GM21423 (cell line): ENCODE measurements around the gene IQGAP3.

Experiments used
- ATAC-seq: cut with Tn5 transposase; IDR thresholded peaks from one replicate; pipeline ENCODE4 v1.9.1; 2021; ENCODE audit warnings: mild to moderate bottlenecking, moderate library complexity; ENCODE audit not compliant: unreplicated experiment

Gene IQGAP3

DNA sequence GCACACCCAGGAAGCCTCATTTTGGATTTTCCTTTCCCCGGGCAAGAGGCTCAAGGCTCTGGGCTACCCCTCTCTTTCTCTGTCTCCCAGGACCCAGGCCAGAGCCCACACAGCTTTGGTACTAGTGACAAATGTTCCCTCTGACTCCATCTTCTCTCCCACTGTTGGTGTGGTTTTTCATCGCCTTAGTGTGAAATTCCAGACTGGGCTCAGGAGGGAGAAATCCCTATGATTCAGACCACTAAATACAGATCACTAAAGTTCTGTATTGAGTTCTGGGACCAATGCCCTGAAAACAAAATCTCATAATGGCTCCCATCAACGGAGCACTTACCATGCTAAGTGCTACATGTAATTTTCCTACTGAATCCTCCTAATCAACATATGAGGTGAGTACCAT lies 26.1 kb downstream of the IQGAP3 start:
- ATAC-seq: no peak

DNA sequence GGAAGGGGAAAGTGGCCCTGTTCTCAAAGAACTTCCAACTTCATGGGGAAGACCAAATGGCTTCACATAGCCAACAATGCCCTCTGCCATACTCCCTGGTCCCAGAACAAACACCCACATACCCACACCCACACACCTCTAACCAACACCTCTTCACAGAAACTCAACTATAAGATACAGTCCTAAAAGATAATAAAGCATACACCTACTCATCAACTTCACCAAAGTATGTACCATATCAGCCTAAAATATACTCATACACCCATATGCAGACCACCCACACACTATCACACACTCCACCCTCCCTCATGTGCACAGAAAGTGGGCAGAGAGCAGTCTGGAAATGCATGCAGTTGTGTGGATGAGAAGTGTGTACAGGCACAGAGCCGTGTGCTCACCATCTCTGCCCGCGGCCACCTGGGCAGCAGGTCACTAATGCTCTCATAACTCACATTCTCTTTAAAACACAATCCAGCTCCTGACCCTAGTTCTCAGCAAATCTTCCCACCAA lies 27.7 kb downstream of the IQGAP3 start:
- no peak for ATAC-seq

DNA sequence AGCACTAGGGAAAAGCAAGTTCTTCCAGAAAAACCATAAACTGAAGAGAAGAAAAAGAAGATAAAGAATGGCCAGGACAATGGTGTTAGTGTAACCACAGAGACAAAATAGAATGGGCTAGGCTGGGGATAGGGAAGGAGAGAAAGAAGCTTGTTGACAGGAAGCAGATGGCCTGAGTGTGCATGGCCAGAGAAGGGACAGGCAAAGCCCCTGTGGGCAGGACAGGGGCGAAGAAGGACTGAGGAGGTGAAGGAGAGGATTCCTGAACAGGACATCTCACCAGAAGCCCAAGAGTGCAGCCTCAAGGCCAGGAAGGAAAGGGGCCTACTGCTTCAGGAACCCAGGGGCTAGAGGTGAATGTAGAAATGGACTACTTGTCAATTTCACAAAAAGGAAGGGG lies 29.3 kb downstream of the IQGAP3 start:
- no peak for ATAC-seq

DNA sequence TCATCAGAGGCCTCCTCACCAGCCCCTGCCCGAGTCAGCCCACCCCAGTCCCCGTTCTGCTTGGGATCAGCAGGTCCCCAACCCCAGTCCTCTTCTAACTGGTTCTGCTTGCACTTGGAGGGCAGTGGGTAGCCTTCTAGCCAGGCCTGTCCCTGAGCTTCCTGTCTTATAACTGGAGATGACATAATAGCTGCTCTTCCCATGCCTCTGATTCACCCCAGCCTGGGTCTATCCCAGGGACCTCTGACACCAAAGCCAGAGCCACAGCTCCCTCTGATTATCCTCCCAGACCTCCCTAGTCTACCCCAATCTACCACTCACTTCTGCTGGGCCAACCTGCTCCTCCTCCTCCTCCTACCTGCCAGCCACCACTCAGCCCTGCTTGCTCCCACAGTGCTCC lies 31.4 kb downstream of the IQGAP3 start:
- no peak for ATAC-seq

DNA sequence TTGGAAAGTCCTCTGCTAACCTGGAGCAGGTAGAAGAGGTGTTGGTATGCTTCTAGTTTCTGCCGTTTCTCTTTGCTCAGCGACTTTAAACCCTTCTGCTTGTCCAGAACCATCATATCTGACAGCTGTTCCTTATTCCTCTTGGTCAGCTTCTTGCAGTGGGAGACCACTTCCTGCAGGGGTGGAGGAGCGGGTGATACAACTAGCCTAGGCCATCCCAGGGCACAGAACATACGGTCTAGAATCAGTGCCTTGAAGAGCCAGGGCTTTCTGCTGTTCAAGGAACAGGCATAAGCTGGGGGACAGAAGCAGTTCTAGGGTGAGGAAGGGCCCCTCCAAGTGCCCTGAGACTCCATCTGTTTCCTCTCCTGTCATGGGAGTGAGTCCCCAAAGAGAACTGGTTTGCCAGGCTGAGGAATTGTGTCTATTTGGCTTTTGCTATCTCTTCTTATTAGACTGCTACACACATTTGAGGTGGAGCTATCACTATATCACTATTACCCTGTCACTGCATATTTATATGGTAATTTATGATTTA lies 32.5 kb downstream of the IQGAP3 start:
- no peak for ATAC-seq

DNA sequence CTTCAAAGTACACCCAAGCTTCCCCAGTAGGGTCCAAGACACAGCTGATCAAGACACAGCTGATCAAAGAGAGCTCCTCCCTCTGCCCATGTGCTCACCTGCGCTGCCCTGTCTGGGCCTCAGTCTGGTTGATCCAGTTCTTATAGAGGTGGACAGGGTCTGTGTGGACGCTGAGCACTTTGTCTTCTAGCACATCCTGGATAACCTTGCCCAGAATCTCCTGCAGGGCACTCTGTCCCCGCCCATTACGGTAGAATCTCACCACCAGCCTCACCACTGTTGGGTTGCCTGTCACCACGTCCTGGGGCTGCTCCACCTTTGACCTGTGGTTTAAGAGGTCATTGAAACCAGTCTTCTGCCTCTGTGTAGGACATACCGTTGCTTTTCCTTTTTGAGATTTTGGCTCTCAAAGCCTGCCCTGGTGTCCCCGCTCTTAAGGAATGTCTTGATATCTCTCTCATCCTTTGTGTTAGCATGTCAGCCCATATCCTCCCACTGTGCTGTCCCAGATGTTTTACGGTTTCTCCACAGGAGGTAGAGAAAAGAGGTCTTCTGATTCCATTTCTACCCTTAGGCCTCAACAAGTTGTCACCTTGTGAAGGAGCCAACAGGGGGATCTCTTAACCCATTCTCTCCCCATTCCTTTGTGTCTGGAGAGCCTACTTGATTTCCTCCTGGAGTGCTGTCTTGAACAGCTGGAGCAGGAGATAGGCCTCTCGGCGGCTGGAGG lies 33.5 kb downstream of the IQGAP3 start:
- ATAC-seq: no peak

DNA sequence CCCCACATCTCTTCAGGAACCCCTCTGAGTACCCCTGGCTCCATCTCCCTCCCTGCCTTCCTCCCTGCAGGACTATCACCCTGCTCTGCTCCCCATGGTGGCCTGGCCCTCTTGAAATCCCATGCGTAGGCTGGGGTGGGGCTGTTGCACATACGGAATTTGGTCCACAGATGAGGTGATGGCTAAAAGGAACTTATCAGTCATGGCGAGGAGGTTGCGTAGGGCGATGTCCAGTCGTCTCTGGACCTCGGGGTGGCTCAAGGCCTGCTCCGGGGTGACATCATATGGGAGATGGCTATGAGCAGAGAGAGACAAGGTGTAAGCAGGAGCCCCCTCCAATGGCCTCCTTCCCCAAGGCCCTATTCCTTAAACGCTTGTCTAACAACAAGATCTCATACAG lies 35.3 kb downstream of the IQGAP3 start:
- no peak for ATAC-seq

DNA sequence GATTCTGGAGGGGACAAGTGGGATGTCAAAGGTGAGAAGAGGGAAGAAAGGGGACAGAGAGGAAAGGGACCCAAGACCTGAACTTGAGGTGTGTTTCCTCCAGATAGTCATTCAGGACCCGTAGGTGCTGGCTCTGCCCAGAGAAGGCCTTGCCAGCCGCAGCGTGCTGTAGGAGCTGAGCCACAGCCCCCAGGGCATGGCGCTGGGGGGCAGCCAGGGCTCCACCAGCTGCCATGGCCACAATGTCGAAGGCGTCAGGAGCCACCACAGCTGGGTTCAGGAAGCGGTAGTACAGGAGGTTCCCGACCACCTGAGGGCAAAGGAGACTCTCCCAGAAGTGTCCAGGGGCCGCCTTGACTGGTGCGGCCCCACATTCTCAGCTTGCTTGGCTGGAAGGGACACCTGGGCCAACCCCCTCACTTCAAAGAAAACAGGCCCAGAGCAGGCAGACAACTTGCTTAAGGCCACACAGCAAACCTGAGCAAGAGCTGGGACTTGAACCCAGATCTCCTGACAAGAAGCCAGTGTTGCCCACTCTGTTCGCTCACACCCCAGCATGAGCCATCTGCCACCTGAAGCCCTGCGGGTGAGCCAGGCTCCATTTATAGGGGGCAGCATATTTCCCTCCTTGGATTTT lies 37.8 kb downstream of the IQGAP3 start:
- no peak for ATAC-seq

DNA sequence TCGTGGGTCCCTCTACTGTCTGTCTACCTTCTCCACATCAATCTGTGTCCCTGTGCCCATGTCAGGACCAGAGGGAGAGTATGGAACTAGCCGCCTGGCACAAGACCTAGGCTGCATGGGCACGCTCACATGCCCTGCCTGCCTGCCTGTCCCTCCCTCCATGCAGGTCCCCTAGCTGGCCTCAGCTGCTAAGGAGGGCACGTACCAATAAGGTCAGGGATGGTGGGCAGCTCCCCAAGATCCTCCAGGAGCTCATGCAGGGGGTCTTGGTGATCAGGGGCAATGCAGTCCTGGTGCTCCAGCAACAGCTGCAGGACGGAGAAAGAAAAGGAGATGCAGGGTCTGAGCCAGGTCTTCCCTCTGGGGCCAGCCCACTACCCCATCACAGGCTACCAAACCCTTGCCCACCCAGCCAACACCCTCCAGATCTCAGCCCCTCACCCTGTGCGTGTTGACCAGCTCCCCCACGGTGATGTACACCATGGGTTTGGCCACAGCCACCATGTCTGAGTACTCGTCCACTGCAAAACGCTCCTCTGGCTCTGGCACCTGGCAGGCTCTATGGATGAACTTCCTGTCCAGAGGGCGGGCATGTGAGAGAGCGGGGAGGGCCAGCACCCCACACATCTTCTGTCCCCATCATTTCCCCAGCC lies 38.7 kb downstream of the IQGAP3 start:
- ATAC-seq: no peak

DNA sequence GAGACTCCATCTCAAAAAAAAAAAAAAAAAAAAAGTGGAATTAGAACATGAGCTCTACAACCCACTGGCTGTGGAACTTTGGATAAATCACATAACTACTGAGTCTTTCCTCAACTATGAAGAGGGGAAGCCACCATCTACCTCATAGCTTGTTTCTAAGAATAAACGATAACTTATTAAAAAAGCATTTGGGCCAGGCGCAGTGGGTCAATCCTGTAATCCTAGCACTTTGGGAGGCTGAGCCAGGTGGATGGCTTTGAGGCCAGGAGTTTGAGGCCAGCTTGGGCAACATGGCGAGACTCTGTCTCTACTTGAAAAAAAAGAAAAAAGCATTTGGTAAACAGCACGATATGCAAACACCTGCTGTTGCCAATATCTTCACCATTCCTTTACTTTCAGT lies 40.0 kb downstream of the IQGAP3 start:
- no peak for ATAC-seq

DNA sequence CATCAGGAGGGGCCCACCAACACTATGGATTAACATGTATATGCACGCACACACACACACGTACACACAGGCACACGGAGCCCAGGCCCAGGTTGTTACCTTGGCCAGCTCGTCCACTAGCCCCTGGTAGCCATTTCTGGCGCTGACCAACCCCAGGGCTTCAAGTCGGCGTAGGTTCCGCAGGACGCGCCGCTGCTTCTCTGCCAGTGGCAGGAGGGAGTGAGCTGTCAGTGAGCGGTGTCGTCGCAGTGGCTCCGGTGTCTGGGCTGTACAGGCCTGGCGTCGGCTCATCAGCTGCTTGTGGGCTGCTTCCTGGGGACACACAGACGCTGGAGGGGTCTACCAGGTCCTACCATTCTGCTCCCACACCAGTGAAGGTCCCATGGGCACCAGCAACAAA lies 42.4 kb downstream of the IQGAP3 start:
- ATAC-seq: no peak

DNA sequence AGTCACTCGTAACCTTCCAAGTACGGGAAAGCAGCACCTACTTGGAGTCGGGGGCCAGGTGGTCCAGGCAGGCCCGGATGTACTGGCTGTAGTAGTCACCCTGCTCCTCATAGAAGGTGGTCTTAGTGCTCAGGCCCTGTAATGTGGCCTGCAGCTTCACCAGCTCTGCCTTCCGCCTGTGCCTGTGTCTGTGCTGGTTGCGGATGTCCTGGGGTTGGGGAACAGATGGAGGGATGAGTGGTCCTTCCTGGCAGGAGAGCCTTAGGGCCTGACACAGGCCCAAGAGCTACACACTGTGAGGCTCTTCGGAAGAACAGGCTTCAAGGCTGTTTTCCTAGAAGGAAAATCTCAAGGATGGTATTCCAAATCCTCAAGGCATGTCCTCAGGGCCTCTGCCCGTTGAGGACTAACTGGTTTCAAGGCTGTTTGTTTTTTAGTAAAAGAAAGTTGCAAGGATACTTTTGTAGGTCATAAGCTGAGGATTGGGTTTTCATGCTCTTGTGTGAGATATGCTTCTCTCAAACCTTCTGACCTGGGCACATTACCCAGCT lies 43.4 kb downstream of the IQGAP3 start:
- ATAC-seq: no peak

DNA sequence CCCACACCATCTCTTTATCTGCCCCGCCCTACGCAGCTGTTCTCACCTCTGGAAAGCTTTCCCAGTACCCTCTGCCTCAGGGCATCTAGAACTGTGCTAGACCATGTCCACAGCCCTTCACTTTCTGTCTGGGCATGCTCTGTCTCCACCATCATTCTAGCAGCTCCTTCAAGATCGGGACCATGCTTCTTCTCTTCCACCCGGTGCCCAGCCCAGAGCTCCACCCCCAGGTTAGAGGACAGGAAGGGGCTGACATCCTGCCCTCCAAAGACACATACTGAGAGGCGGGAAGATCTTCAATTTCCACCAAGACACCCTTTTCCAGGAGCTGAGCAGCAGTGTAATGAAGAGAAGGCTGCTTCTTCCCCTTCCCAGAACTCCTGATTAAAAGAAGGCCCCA lies 44.1 kb downstream of the IQGAP3 start:
- ATAC-seq: no peak

DNA sequence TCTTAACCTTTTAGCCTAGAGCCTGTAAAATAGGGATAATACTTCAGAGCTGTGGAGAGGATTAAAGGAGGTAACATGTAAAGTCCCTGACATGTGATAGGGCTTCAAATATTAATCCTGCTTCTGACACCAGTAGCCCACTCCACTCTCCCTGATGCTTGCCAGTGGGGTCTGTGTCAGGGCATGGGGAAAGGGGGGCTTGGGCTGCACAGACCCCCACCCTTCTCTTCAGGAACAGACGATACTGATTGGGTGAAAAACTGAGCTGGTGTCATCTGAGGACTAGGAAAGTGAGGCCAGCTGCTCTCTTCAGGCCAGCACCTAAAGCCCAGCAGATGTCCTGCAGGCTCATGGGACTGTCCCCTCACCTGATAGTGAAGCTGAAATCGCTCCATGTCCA lies 44.8 kb downstream of the IQGAP3 start:
- no peak for ATAC-seq

DNA sequence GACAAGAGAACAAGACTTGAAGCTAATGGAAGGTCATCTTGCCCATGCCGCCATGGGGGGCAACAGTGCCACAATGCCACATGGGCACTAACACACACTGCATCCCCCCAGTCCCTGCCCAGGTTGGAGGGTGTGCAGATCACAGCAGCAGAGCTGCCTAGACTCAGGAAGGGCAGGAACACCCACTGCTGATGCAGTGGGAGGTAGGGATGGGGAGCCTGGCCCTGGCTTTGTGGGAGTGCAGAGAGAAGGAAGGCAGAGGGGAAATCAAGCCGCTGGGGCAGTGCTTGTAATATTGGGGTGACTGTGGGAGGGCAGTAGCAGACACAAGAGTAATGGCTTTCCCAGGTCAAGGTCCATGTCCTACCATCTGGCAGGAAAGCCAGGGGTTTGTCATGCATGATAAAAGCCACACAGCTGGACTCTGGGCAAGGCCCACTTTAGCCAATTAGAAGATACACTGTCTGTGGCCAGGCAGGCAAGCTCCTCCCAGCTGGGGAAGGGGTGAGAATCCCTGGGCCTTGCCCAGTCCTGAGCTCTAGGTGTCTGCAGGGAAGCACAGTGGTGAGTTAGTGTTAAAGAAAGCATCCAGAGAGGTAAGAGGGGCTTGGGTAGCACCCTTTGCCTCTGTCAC lies 46.4 kb downstream of the IQGAP3 start:
- no peak for ATAC-seq

DNA sequence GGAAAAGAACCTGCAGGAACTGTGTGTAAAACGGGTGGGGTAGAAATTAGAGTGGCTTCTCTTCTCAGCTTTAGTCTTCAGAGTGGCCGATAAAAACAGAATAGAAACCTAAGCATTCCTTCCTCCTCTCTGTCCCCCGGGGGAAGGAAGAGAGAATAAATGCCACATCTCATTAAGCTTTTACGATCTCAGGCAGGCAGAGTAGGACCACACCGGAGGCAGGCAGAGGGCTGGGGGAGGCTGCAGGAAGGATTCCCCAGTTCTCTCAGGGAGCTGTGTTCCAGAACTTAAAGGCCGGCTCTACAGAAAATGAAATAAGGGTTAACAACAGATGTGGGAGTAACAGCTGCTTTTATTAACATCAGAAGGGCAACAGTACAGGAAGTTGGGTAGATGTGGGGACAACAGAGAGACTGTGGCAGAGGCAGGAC lies 47.3 kb downstream of the IQGAP3 start:
- peak; percentile 8 for ATAC-seq

DNA sequence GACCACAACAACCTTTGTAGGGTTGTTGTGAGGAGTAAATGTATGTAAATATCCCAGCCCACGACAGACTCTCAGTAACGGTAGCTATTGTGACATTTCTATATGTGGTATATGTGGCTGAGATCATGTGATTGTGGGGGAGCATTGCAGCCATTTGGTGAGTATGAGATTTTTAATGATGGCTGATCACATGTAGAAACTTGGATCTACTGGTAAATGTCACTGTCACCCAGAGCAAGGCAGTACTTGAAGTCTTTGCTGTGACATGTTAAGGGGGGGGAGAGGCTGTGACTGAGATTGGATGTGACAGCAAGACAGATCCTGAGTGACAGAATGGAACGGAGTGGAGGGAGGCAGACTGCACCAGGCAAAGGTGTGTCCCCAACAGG lies 47.9 kb downstream of the IQGAP3 start:
- peak; percentile 58 for ATAC-seq

DNA sequence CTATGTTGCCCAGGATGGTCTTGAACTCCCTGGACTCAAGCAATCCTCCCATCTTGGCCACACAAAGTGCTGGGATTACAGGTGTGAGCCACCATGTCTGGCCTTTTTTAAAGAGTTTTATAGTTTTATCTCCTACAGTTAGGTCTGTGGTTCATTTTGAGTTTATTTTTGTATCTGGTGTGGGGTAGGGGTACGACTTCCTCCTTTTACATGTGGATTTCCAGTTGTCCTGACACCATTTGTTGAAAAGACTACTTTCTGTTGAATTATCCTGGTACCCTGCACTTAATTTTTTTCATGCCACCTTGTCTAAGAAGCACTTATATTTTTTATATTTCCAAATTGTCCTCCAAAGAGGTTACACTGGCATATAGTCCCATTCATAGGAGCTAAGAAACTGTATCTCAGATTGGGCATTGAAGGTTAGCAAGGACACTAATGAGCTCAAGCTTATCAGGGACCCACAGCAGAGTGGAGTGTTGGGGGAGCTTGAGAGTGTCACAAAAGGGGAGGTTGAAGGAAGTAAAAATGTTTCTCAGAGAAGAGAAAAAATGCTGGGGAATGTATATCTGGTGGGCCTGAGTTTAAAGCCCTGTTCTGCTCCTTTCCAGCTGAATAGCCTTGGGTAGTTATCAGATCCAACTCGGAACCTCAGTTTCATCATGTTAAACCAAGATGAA lies 48.4 kb downstream of the IQGAP3 start:
- ATAC-seq: peak; percentile 15

DNA sequence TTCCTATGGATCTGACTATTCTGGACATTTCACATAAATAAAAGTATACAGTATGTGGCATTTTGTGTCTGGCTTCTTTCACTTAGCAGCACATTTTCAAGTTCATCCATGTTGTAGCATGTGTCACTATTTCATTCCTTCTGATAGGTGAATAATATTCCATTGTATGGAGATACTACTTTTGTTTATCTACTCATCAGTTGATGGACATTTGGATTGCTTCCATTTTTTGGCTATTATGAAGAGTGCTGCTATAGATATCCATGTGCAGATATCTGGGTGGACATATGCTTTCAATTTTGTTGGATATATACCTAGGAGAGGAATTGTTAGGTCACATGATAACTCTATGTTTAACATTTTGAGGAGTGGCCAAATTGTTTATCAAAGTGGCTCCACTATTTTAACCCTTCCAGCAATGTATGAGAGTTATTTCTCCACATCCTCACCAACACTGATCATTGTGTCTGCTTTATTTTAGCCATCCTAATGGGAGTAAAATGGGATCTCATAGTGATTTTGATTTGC lies 49.9 kb downstream of the IQGAP3 start:
- ATAC-seq: no peak

DNA sequence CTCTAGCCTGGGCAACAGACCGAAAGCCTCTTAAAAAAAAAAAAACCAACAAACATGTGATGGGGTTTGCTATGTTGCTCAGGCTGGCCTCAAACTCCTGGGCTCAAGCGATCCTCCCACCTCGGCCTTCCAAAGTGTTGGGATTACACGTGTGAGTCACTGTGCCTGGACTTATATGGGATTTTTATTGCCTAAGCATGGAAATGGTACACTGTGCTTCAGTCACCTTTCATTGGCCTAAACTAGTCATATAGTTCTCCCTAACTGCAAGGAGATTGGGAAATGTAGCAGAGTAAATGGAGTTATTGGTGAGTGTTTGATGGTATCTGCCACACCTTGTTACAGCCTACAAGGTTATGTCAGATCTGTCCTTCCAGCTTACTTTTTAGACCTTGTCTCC lies 54.6 kb downstream of the IQGAP3 start:
- ATAC-seq: no peak
